ENCODE measurements around the gene POLR3A. TPM values are rescaled to one million over a fixed set of nuclear protein-coding genes. Genes with fewer than 3 reads are reported as not detected.

Gene POLR3A
- total RNA-seq, 1 experiment from 2014 or later = 97.2 TPM

- no peaks in the 10 kb centered on the region for H3F3A ChIP-seq (ENCODE audit: low read length, unreplicated experiment)
- H3K9me3 ChIP-seq (ENCODE audit: low read length) = no peaks in the 10 kb centered on the region
- TF ChIP-seq EZH2 (IDR thresholded peaks at IDR 0.05; ENCODE audit: low read length, unreplicated experiment) = no peak
- no peak for TF ChIP-seq CTCF (conservative IDR thresholded peaks at IDR 0.05; ENCODE audit: low read depth, low read length)
- TF ChIP-seq EZH2phosphoT487 (IDR thresholded peaks at IDR 0.05; ENCODE audit: borderline replicate concordance, low read length) = no peak
- H3K4me1 ChIP-seq (ENCODE audit: insufficient read depth, low read length) = no peaks in the 10 kb centered on the region
- no peak overlapping the region for H3K9ac ChIP-seq (ENCODE audit: low read length)
- ATAC-seq = no peak
- H3K9me2 ChIP-seq (replicated peaks; ENCODE audit: low read length) = no peaks in the 10 kb centered on the region
- H3K79me2 ChIP-seq (ENCODE audit: low read length) = no peaks in the 10 kb centered on the region
- ChIA-PET CTCF (interaction anchor here (0.5 kb wide), 1 partner anchor 1326 kb away, joined by 3 read pairs; no protein-coding TSS in a partner anchor), POLR2A (ENCODE audit: unreplicated experiment) (no interaction called here)
- H3K27ac ChIP-seq (ENCODE audit: low read length) = no peak overlapping the region
- intact Hi-C loops (cut with micrococcal nuclease) = no loop called here
- H3K4me3 ChIP-seq (ENCODE audit: low read length) = no peak overlapping the region
- peaks cover 5% of the 10 kb centered on the region; the same call in 1 of the 2 replicates for H3K27me3 ChIP-seq (ENCODE audit: low read length)
- no TSS peak for BruUV-seq (replicated peaks)
- no peaks in the 10 kb centered on the region for H4K20me1 ChIP-seq (ENCODE audit: low read length)
- DNase-seq = no peak
- no peaks in the 10 kb centered on the region for H3K36me3 ChIP-seq (ENCODE audit: low read depth, low read length)
- H2AFZ ChIP-seq (ENCODE audit: low read length) = no peak overlapping the region
- H3K4me2 ChIP-seq (ENCODE audit: low read length) = no peak overlapping the region
These were observed 43.2 kb upstream of the POLR3A start for GRCh38 chr10:78072504-78072903.

GRCh38 chr10:78071857-78072179 is 42.5 kb upstream of the POLR3A start:
- no peaks in the 10 kb centered on the region for H3K79me2 ChIP-seq (ENCODE audit: low read length)
- intact Hi-C loops (cut with micrococcal nuclease) = no loop called here
- H3K27me3 ChIP-seq (ENCODE audit: low read length) = no peaks in the 10 kb centered on the region
- ChIA-PET CTCF (no interaction called here), POLR2A (ENCODE audit: unreplicated experiment) (no interaction called here)
- H3K4me3 ChIP-seq (ENCODE audit: low read length) = no peak overlapping the region
- no peaks in the 10 kb centered on the region for H3K9me3 ChIP-seq (ENCODE audit: low read length)
- H3K36me3 ChIP-seq (ENCODE audit: low read depth, low read length) = no peaks in the 10 kb centered on the region
- DNase-seq (no peak), ATAC-seq (no peak)
- no peaks in the 10 kb centered on the region for H3K9me2 ChIP-seq (replicated peaks; ENCODE audit: low read length)
- no peak overlapping the region for H3K4me2 ChIP-seq (ENCODE audit: low read length)
- H3K27ac ChIP-seq (ENCODE audit: low read length) = no peak overlapping the region
- no peak overlapping the region for H2AFZ ChIP-seq (ENCODE audit: low read length)
- no peaks in the 10 kb centered on the region for H3F3A ChIP-seq (ENCODE audit: low read length, unreplicated experiment)
- no TSS peak for BruUV-seq (replicated peaks)
- H3K4me1 ChIP-seq (ENCODE audit: insufficient read depth, low read length) = no peaks in the 10 kb centered on the region
- no peak overlapping the region for H3K9ac ChIP-seq (ENCODE audit: low read length)
- no peaks in the 10 kb centered on the region for H4K20me1 ChIP-seq (ENCODE audit: low read length)
- no peak for TF ChIP-seq EZH2 (IDR thresholded peaks at IDR 0.05; ENCODE audit: low read length, unreplicated experiment)
- no peak for TF ChIP-seq EZH2phosphoT487 (IDR thresholded peaks at IDR 0.05; ENCODE audit: borderline replicate concordance, low read length)
- TF ChIP-seq CTCF (conservative IDR thresholded peaks at IDR 0.05; ENCODE audit: low read depth, low read length) = no peak

GRCh38 chr10:78071140-78071856 is 42.0 kb upstream of the POLR3A start:
- ChIA-PET CTCF (no interaction called here), POLR2A (ENCODE audit: unreplicated experiment) (no interaction called here)
- Histone ChIP-seq H3K4me3 (ENCODE audit: low read length) (no peak overlapping the region), H3K9ac (ENCODE audit: low read length) (no peak overlapping the region), H3K9me3 (ENCODE audit: low read length) (no peaks in the 10 kb centered on the region), H3K4me2 (ENCODE audit: low read length) (no peak overlapping the region), H3K9me2 (replicated peaks; ENCODE audit: low read length) (no peaks in the 10 kb centered on the region), H3F3A (ENCODE audit: low read length, unreplicated experiment) (no peaks in the 10 kb centered on the region), H3K27me3 (ENCODE audit: low read length) (no peaks in the 10 kb centered on the region), H3K79me2 (ENCODE audit: low read length) (no peaks in the 10 kb centered on the region), H3K36me3 (ENCODE audit: low read depth, low read length) (no peaks in the 10 kb centered on the region), H3K4me1 (ENCODE audit: insufficient read depth, low read length) (no peaks in the 10 kb centered on the region), H3K27ac (ENCODE audit: low read length) (no peak overlapping the region), H2AFZ (ENCODE audit: low read length) (no peak overlapping the region), H4K20me1 (ENCODE audit: low read length) (no peaks in the 10 kb centered on the region)
- ATAC-seq (no peak), DNase-seq (no peak)
- TF ChIP-seq EZH2phosphoT487 (IDR thresholded peaks at IDR 0.05; ENCODE audit: borderline replicate concordance, low read length) (no peak), CTCF (conservative IDR thresholded peaks at IDR 0.05; ENCODE audit: low read depth, low read length) (no peak), EZH2 (IDR thresholded peaks at IDR 0.05; ENCODE audit: low read length, unreplicated experiment) (no peak)
- BruUV-seq (replicated peaks) = no TSS peak
- intact Hi-C loops (cut with micrococcal nuclease) = no loop called here

Data from PC-3 (cell line).